Nephron (organoid): Measurements from ENCODE around the gene NUP210L.
"Not testable (repeated sequence)": the region's sequence is repeated elsewhere in the genome, so short reads cannot be mapped to it uniquely, and the experiment has no call there.

Source experiments
- H3K27ac Mint-ChIP-seq, 3 experiments: 2 replicates each; pipeline ENCODE4 v1.8.0; 2020; ENCODE audit warnings: mixed read lengths in 3 of 3, mild to moderate bottlenecking in 2 of 3, moderate library complexity in 1 of 3
- H3K27me3 Mint-ChIP-seq: 2 replicates; pipeline ENCODE4 v1.8.0; 2021; ENCODE audit warnings: low read depth, mild to moderate bottlenecking, moderate library complexity, mixed read lengths
- H3K36me3 Mint-ChIP-seq: 2 replicates; pipeline ENCODE4 v1.8.0; 2020; ENCODE audit warnings: low read depth, mixed read lengths
- H3K4me1 Mint-ChIP-seq: 2 replicates; pipeline ENCODE4 v1.8.0; 2020; ENCODE audit warnings: mixed read lengths
- H3K4me3 Mint-ChIP-seq, 3 experiments: 2 replicates each; pipeline ENCODE4 v1.8.0; 2020; ENCODE audit warnings: mild to moderate bottlenecking in 3 of 3, mixed read lengths in 3 of 3, moderate library complexity in 2 of 3
- H3K9me3 Mint-ChIP-seq: 2 replicates; pipeline ENCODE4 v1.8.0; 2020; ENCODE audit warnings: mixed read lengths
- CTCF ChIP-seq, 3 experiments: fragments of 200-600 bp; sonication (generic); IDR thresholded peaks; one replicate each; pipeline ENCODE4 v1.5.0; 2021; ENCODE audit warnings: antibody characterized with exemption in 3 of 3; ENCODE audit not compliant: unreplicated experiment in 3 of 3

NUP210L gene

GRCh38 chr1:154012129-154012528 lies 142.7 kb downstream of the NUP210L start:
- H3K4me1 Mint-ChIP-seq: no peaks in the 10 kb centered on the region
- no peaks in the 10 kb centered on the region for H3K27me3 Mint-ChIP-seq
- no peaks in the 10 kb centered on the region for H3K9me3 Mint-ChIP-seq
- no peak for TF ChIP-seq CTCF (IDR thresholded peaks at IDR 0.05; ENCODE audit: unreplicated experiment in 3 of 3)
- no peaks in the 10 kb centered on the region for H3K36me3 Mint-ChIP-seq
- H3K27ac Mint-ChIP-seq: no peak overlapping the region
- H3K4me3 Mint-ChIP-seq: no peak overlapping the region

GRCh38 chr1:154006136-154006535 lies 148.7 kb downstream of the NUP210L start:
- no peak overlapping the region for H3K27ac Mint-ChIP-seq
- H3K4me3 Mint-ChIP-seq: no peak overlapping the region
- no peaks in the 10 kb centered on the region for H3K4me1 Mint-ChIP-seq
- no peaks in the 10 kb centered on the region for H3K9me3 Mint-ChIP-seq
- no peak for TF ChIP-seq CTCF (IDR thresholded peaks at IDR 0.05; ENCODE audit: unreplicated experiment in 3 of 3)
- H3K27me3 Mint-ChIP-seq: no peaks in the 10 kb centered on the region
- no peaks in the 10 kb centered on the region for H3K36me3 Mint-ChIP-seq

GRCh38 chr1:154000420-154000819 lies 154.5 kb downstream of the NUP210L start:
- no peaks in the 10 kb centered on the region for H3K9me3 Mint-ChIP-seq

GRCh38 chr1:153996882-153997281 lies 158.0 kb downstream of the NUP210L start:
- H3K27ac Mint-ChIP-seq, H3K4me3 Mint-ChIP-seq, H3K9me3 Mint-ChIP-seq, H3K27me3 Mint-ChIP-seq: not testable (repeated sequence)
- Mint-ChIP-seq H3K36me3 (peaks cover 25% of the 10 kb centered on the region), H3K4me1 (peaks cover 13% of the 10 kb centered on the region)

More at GRCh38 chr1:154000420-154000819, 154.5 kb downstream of the NUP210L start:
- Mint-ChIP-seq H3K4me3 (no peak overlapping the region), H3K36me3 (peaks cover 4% of the 10 kb centered on the region), H3K4me1 (peaks cover 2% of the 10 kb centered on the region), H3K27me3 (no peaks in the 10 kb centered on the region), H3K27ac (no peak overlapping the region)
- TF ChIP-seq CTCF (IDR thresholded peaks at IDR 0.05; ENCODE audit: unreplicated experiment in 3 of 3): no peak

GRCh38 chr1:153995640-153996039 lies 159.2 kb downstream of the NUP210L start:
- H3K27me3 Mint-ChIP-seq: no peaks in the 10 kb centered on the region
- peaks cover 34% of the 10 kb centered on the region for H3K36me3 Mint-ChIP-seq
- no peaks in the 10 kb centered on the region for H3K9me3 Mint-ChIP-seq
- H3K4me3 Mint-ChIP-seq: peak overlapping the region in 1 of 3 experiments; percentile 65
- TF ChIP-seq CTCF (IDR thresholded peaks at IDR 0.05; ENCODE audit: unreplicated experiment in 3 of 3): no peak
- peaks cover 24% of the 10 kb centered on the region for H3K4me1 Mint-ChIP-seq
- H3K27ac Mint-ChIP-seq: no peak overlapping the region

- H3K4me1 Mint-ChIP-seq: peaks cover 28% of the 10 kb centered on the region
- H3K9me3 Mint-ChIP-seq: no peaks in the 10 kb centered on the region
- no peak overlapping the region for H3K27ac Mint-ChIP-seq
- peak overlapping the region in 1 of 3 experiments; percentile 65 for H3K4me3 Mint-ChIP-seq
- no peak for TF ChIP-seq CTCF (IDR thresholded peaks at IDR 0.05; ENCODE audit: unreplicated experiment in 3 of 3)
- peaks cover 34% of the 10 kb centered on the region for H3K36me3 Mint-ChIP-seq
- H3K27me3 Mint-ChIP-seq: no peaks in the 10 kb centered on the region
Measured at GRCh38 chr1:153995202-153995601, 159.7 kb downstream of the NUP210L start.
